Uterus (tissue), 4 donors: ENCODE results near the gene CAMK2N1. TPM values are rescaled to one million over a fixed set of nuclear protein-coding genes. Genes with fewer than 3 reads are reported as not detected.

ENCODE experiments used
- DNase-seq, 2 donors: peaks; one replicate each; pipeline ENCODE4 v3.0.0-alpha.2; 2019 to 2020
- H3K27ac ChIP-seq, 2 donors: fragments of 200-600 bp; sonication (generic); 1 replicate in 1 of 2; 2 replicates in 1 of 2; pipeline ENCODE4 v1.5.1; 2016 to 2018
- H3K27me3 ChIP-seq, 2 donors: fragments of 200-600 bp; sonication (generic); one replicate each; pipeline ENCODE4 v1.5.1; 2018 to 2019; ENCODE audit warnings: control low read depth in 1 of 2
- H3K36me3 ChIP-seq, 2 donors: fragments of 200-600 bp; sonication (generic); one replicate each; pipeline ENCODE4 v1.5.1; 2019; ENCODE audit warnings: control low read depth in 1 of 2
- H3K4me1 ChIP-seq, 2 donors: fragments of 200-600 bp; sonication (generic); one replicate each; pipeline ENCODE4 v1.5.1; 2018 to 2019; ENCODE audit warnings: control low read depth in 1 of 2
- H3K4me3 ChIP-seq, 2 donors: fragments of 200-600 bp; sonication (generic); 1 replicate in 1 of 2; 2 replicates in 1 of 2; pipeline ENCODE4 v1.5.1; 2018 to 2019; ENCODE audit warnings: mild to moderate bottlenecking in 1 of 2
- H3K9me3 ChIP-seq, 2 donors: fragments of 200-600 bp; sonication (generic); one replicate each; pipeline ENCODE4 v1.5.1; 2019; ENCODE audit warnings: control low read depth in 1 of 2
- CTCF ChIP-seq, 4 experiments: fragments of 200-600 bp in 2 of 4; fragments of 450-650 bp in 2 of 4; sonication (generic) in 2 of 4; IDR thresholded peaks; one replicate each; pipeline ENCODE4 v1.5.1; 2016 to 2019; ENCODE audit warnings: antibody characterized with exemption in 4 of 4, mild to moderate bottlenecking in 2 of 4, moderate library complexity in 1 of 4
- POLR2A ChIP-seq, 2 donors: fragments of 450-650 bp; IDR thresholded peaks; one replicate each; pipeline ENCODE4 v1.6.1; 2016; ENCODE audit warnings: antibody characterized with exemption in 2 of 2, mild to moderate bottlenecking in 1 of 2, moderate library complexity in 1 of 2
- intact Hi-C: fragments of 100-400 bp; cut with DNase I; formaldehyde crosslinking; loops from one replicate; pipeline ENCODE4 v1.15.1; 2023; ENCODE audit warnings: low total_unique reads
- total RNA-seq, 4 donors: library from RNA; depleted of rRNA in 3 of 4; stranded (reverse); fragments of >200 nt in 3 of 4; gene quantifications; one replicate each; pipeline versions ENCODE4 v1.1.0 to v1.2.4, GENCODE V29; 2014 to 2023
- donor health status: DM: yes; HTN: yes; CAD: no.

CAMK2N1 gene
- total RNA-seq, 4 donors from 2014 or later: 12.6 to 37.3 (median 19.4) TPM

- no peak for TF ChIP-seq POLR2A (IDR thresholded peaks at IDR 0.05)
- TF ChIP-seq CTCF (IDR thresholded peaks at IDR 0.05): no peak
- no peaks in the 10 kb centered on the region for H3K36me3 ChIP-seq
- H3K4me3 ChIP-seq: no peak overlapping the region
- DNase-seq: no peak
- H3K27me3 ChIP-seq: no peaks in the 10 kb centered on the region
- H3K4me1 ChIP-seq: peaks cover 0 to 3% of the 10 kb centered on the region in 2 donors
- no peaks in the 10 kb centered on the region for H3K9me3 ChIP-seq
- intact Hi-C loops: no loop called here
- no peak overlapping the region for H3K27ac ChIP-seq
These were observed 19.5 kb upstream of the CAMK2N1 start for GRCh38 chr1:20505488-20505887.

- no peak for TF ChIP-seq POLR2A (IDR thresholded peaks at IDR 0.05)
- TF ChIP-seq CTCF (IDR thresholded peaks at IDR 0.05): no peak
- Histone ChIP-seq H3K27me3 (no peaks in the 10 kb centered on the region), H3K27ac (no peak overlapping the region), H3K9me3 (no peaks in the 10 kb centered on the region), H3K4me3 (no peak overlapping the region), H3K36me3 (no peaks in the 10 kb centered on the region), H3K4me1 (no peaks in the 10 kb centered on the region)
- DNase-seq: no peak
- intact Hi-C loops: no loop called here
These were observed 14.7 kb upstream of the CAMK2N1 start for GRCh38 chr1:20500716-20501115.

GRCh38 chr1:20499718-20500117 lies 13.7 kb upstream of the CAMK2N1 start:
- H3K4me3 ChIP-seq: no peak overlapping the region
- H3K9me3 ChIP-seq: no peaks in the 10 kb centered on the region
- H3K27me3 ChIP-seq: no peaks in the 10 kb centered on the region
- intact Hi-C loops: loop anchor here (10.0 kb wide), 3 partner anchors 125 to 585 kb away; no protein-coding TSS in a partner anchor
- no peak for DNase-seq
- no peaks in the 10 kb centered on the region for H3K4me1 ChIP-seq
- TF ChIP-seq POLR2A (IDR thresholded peaks at IDR 0.05) (no peak), CTCF (IDR thresholded peaks at IDR 0.05) (no peak)
- no peaks in the 10 kb centered on the region for H3K36me3 ChIP-seq
- no peak overlapping the region for H3K27ac ChIP-seq

- intact Hi-C loops: loop anchor here (10.0 kb wide), 3 partner anchors 124 to 584 kb away; no protein-coding TSS in a partner anchor
- no peak overlapping the region for H3K27ac ChIP-seq
- no peaks in the 10 kb centered on the region for H3K9me3 ChIP-seq
- TF ChIP-seq CTCF (IDR thresholded peaks at IDR 0.05) (no peak), POLR2A (IDR thresholded peaks at IDR 0.05) (no peak)
- H3K4me3 ChIP-seq: no peak overlapping the region
- H3K27me3 ChIP-seq: no peaks in the 10 kb centered on the region
- H3K4me1 ChIP-seq: no peaks in the 10 kb centered on the region
- no peaks in the 10 kb centered on the region for H3K36me3 ChIP-seq
- DNase-seq: no peak
These were observed 13.1 kb upstream of the CAMK2N1 start for GRCh38 chr1:20499105-20499504.

- no peaks in the 10 kb centered on the region for H3K36me3 ChIP-seq
- no peak overlapping the region for H3K4me3 ChIP-seq
- no peaks in the 10 kb centered on the region for H3K9me3 ChIP-seq
- no peaks in the 10 kb centered on the region for H3K27me3 ChIP-seq
- H3K27ac ChIP-seq: no peak overlapping the region
- TF ChIP-seq CTCF (IDR thresholded peaks at IDR 0.05) (no peak), POLR2A (IDR thresholded peaks at IDR 0.05) (no peak)
- DNase-seq: no peak
- intact Hi-C loops: loop anchor here (10.0 kb wide), 3 partner anchors 123 to 583 kb away; no protein-coding TSS in a partner anchor
- no peaks in the 10 kb centered on the region for H3K4me1 ChIP-seq
These were observed 12.1 kb upstream of the CAMK2N1 start for GRCh38 chr1:20498116-20498515.
